HG03565 (cell line): ENCODE data around the gene DPY19L2.
"Not testable (repeated sequence)": the region's sequence is repeated elsewhere in the genome, so short reads cannot be mapped to it uniquely, and the experiment has no call there.

Source experiments
- ATAC-seq: cut with Tn5 transposase; IDR thresholded peaks from one replicate; pipeline ENCODE4 v1.9.1; 2021; ENCODE audit warnings: mild to moderate bottlenecking, moderate library complexity; ENCODE audit not compliant: unreplicated experiment

DPY19L2 gene

GRCh38 chr12:63668800-63669365 lies 590 bp upstream of the DPY19L2 start:
- peak; percentile 17 for ATAC-seq

- not testable (repeated sequence) for ATAC-seq
Observed at GRCh38 chr12:63663005-63663404, 5.3 kb downstream of the DPY19L2 start.

- not testable (repeated sequence) for ATAC-seq
Observed at GRCh38 chr12:63658501-63658900, 9.8 kb downstream of the DPY19L2 start.

- ATAC-seq: not testable (repeated sequence)
Observed at GRCh38 chr12:63656407-63656806, 11.9 kb downstream of the DPY19L2 start.

GRCh38 chr12:63655543-63656257 lies 12.6 kb downstream of the DPY19L2 start:
- not testable (repeated sequence) for ATAC-seq

- ATAC-seq: not testable (repeated sequence)
Observed at GRCh38 chr12:63654481-63654880, 13.8 kb downstream of the DPY19L2 start.

DNA sequence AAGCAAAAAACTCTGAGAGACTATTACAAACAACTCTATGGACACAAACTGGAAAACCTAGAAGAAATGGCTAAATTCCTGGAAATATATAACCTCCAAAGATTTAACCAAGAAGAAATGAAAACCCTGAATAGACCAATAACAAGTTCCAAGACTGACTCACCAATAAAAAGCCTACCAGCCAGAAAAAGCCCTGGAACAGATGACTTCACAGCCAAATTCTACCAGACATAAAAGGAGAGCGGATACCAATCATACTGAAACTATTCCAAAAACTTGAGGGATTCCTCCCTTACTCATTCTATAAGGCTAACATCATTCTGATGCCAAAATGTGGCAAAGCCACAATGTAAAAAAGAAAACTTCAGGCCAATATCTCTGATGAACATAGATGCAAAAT lies 18.8 kb downstream of the DPY19L2 start:
- ATAC-seq: not testable (repeated sequence)

- ATAC-seq: not testable (repeated sequence)
Observed at GRCh38 chr12:63643381-63644140, 24.7 kb downstream of the DPY19L2 start.

DNA sequence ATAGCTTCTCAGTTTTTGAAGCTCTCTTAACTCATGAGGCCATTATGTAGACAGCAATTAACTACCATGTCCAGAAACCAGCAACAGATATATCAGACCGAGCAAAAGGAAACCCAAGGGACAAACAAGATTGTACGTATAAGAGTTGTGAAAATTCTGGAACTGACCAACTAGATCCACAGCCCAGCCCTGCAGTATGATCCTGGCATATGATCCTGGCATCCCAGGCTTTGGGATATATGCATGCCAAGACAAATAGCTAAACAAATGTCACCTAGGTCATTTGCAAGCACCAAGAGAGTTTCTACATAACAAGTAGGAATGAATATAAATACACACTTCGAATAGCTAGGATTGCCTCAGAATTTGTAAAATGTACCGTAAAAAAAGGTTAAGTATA lies 44.0 kb downstream of the DPY19L2 start:
- ATAC-seq: not testable (repeated sequence)

DNA sequence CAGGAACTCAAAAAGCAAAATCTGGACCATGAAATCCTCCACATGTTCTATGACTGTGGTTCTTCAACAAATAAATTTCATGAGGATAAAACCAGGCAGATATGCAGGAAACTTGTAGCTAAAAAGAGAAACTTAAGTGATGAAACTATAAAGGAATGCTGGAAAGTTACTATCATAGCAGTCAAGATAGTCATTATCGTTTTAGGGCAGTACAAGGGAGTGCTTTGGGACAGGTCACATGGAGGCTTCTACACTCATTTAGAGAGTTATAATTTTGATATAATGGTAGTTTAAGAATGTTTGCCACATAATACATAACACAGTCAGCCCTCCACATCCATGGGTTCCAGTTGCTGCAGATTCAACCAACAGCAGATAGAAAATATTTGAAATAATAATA lies 52.7 kb downstream of the DPY19L2 start:
- not testable (repeated sequence) for ATAC-seq

- not testable (repeated sequence) for ATAC-seq
Observed at GRCh38 chr12:63611285-63611684, 57.0 kb downstream of the DPY19L2 start.

GRCh38 chr12:63609281-63609680 lies 59.0 kb downstream of the DPY19L2 start:
- not testable (repeated sequence) for ATAC-seq

DNA sequence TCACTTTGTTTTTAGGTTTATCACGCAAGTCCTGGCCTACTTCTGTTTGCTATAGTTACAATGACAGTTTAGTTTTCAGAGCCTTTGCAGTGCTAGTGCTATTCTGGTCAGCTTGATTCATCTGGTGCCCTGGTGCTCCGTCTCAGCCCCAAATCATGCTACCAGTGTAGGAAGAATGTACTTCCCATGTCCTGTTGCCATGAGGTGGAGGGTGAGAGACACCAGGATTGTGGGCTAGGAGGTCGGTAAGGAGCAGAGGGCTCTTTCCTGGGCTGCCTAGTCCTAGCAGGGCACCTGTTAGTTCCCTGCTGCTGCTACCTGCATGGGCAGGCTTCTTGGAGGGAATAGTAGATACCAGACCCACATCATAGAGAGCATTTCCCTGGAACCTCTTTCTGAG lies 63.3 kb downstream of the DPY19L2 start:
- ATAC-seq: not testable (repeated sequence)

- not testable (repeated sequence) for ATAC-seq
Observed at GRCh38 chr12:63594828-63595227, 73.5 kb downstream of the DPY19L2 start.

DNA sequence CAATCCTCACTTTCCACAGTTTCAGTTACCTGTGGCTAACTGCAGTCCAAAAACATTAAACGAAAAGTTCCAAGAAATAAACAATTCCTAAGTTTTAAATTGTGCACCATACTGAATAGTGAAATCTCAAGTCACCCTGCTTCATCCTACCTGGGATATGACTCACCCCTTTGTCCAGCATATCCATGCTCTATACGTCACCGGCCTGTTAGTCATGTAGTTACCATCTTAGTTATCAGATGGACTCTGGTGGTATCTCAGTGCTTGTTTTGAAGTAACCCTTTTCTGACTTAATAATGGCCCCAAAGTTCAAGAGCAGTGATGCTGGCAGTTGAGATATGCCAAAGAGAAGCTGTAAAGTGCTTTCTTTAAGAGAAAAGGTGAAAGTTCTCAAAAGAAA lies 83.9 kb downstream of the DPY19L2 start:
- not testable (repeated sequence) for ATAC-seq

GRCh38 chr12:63583289-63583688 lies 85.0 kb downstream of the DPY19L2 start:
- ATAC-seq: not testable (repeated sequence)

DNA sequence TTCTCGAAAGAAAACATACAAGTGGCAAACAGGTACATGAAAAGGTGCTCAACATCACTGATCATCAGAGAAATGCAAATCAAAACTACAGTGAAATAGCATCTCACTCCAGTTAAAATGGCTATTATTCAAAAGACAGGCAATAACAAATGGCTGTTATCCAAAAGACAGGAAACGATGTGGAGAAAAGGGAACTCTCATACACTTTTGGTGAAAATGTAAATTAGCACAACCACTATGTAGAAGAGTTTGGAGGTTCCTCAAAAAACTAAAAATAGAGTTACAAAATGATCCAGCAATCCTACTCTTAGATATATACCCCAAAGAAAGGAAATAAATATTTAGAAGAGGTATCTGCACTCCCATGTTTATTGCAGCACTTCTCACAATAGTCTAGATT lies 90.7 kb downstream of the DPY19L2 start:
- not testable (repeated sequence) for ATAC-seq

DNA sequence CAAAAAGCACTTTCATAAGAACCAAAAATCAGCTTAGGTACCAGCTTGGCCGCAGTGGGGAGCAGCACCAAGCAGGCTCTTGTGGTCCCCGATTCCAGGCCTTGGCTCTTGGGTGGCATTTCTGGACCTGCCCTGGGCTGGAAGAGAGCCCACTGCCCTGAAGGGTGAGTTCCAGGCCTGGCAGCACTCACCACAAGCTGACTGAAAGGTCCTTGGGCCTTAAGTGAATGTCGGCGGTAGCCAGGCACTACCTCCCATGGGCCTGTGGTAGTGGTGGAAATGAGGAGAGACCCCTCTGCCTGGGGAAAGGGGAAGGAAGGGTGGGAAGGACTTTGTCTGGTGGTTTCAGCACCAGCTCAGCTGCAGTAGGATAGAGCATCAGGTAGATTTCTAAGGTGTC lies 96.3 kb downstream of the DPY19L2 start:
- not testable (repeated sequence) for ATAC-seq

DNA sequence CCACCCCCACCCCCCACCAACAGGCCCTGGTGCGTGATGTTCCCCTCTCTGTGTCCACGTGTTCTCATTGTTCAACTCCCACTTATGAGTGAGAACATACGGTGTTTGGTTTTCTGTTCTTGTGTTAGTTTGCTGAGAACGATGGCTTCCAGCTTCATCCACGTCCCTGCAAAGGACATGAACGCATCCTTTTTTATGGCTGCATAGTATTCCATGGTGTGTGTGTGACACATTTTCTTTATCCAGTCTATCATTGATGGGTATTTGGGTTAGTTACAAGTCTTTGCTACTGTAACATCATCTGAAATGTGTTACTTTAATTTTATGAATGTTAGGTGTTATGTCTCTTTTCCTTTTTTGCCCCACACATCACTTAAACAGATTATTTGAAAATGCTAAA lies 109.8 kb downstream of the DPY19L2 start:
- ATAC-seq: not testable (repeated sequence)

- not testable (repeated sequence) for ATAC-seq
Observed at GRCh38 chr12:63551397-63551796, 116.9 kb downstream of the DPY19L2 start.

- not testable (repeated sequence) for ATAC-seq
Observed at GRCh38 chr12:63549034-63549433, 119.3 kb downstream of the DPY19L2 start.
